Stimulated activated CD4-positive, alpha-beta T cell treated with anti-CD3 and anti-CD28 coated beads, Interleukin-4, amount 100 ng/mL, for 1 hour (primary cell): ENCODE data around the gene DMRT1.

ENCODE experiments used
- DNase-seq: peaks from one replicate; pipeline ENCODE4 v3.0.0-alpha.2; 2020

Gene DMRT1

DNA sequence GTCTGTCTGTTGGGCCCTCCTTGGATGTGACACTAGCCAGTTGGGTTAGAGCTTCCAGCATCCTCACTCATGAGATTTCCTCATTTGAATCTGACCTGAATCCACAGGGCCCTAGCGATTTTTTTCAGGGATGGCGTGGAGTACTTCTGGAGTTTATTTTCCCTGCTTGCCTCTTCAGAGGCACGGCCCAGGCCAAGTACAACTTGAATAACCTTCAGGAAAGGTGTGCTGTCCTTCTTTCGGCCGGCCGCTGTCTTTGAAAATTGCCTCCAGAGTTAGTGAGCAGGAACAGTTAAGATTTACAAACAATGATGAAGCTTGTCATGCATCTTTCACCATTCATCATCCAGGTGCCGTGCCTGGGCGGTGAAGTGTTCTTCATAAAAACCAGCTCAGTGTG, 85.5 kb downstream of the DMRT1 start:
- no peak for DNase-seq

DNA sequence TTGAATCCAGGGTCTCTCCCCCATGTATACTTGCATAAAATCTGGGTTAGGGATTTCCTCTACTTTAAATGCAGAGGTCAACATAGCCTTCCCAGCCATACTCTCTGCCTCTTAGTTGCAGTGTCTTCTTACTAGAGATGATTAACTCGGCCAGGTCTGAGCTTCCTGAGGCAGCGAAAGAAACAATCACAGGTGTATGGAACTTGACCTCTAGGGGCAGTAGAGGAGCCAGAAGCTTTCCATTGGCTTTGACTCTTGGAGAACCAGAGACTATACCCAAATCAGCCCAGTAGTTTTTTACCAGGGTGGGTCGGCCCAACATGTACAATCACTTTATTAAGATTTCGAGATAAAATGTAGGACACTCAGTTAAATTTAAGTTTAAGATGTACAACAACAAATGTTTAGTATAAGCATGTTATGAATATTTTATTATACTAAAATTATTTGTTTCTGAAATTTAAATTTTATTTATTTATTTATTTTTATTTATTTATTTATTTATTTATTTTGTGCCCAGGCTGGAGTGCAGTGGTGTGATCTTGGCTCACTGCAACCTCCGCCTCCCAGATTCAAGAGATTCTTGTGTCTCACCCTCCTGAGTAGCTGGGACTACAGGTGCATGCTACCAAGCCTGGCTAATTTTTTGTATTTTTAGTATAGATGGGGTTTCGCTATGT, 87.0 kb downstream of the DMRT1 start:
- DNase-seq: no peak

DNA sequence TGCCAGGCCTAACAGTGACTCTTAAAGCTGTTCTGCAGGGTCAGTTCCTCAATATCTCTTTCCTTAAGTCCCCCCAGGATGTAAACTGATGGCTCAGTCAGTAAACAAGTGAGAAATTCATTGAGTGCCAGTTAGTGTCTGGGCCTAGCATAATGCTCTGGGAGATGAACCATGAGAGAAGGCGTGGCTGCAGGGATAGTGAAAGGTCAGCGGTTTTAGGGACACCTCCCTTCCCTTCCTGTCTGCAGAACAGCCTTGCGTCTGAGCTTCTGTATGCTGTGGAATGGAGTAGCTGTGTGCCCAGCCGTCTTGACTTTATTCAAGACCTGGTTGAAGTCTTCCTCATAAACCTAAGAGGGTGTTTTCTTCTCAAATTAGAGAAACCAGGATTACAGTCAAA, 88.2 kb downstream of the DMRT1 start:
- DNase-seq: no peak

DNA sequence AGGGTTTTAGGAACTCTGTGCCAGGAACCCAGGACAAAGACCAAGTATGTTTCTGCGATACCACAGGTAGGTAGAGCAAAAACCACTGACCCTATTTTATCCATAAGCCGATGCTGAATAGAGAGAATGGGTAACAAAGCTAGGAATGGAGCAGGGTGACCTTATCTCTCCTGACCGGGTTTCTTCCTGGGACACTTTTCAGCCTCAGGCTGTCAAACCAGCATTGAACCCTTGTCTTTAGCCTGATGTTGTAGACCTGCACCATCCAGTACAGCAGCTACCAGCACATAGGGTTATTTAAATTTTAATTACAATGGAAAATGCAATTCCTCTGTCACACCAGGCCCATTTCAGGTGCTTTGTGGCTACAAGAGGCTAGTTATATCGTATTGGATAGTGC, 91.9 kb downstream of the DMRT1 start:
- DNase-seq: no peak

DNA sequence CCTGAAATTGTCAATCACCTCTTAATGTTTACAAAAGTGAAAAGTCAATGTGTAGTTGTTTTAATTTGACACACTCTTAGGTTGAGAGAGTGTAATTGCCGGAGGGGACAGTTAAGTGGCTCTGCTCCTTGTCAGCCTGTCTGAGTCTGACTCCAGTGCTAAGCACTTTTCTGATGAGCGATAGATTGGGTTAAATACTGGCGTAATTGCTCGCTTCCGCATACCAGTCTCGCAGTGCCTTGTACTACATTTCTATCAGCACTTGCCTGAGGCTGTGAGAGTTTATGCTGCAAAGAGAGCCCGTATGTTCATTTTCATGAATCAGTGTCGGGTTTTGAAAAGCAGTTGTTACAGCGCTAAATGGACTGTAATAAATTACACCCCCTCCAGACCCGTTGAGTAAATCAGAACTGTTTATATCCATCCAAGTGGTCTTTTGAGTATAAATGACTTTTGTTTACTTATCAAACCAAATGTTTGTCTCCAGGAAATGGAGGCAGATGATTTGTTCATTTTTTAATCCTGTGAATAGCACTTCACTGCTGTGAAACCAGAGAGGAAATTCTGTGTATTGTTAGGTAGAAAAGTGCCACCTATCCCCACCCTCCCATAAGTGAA, 94.0 kb downstream of the DMRT1 start:
- no peak for DNase-seq

DNA sequence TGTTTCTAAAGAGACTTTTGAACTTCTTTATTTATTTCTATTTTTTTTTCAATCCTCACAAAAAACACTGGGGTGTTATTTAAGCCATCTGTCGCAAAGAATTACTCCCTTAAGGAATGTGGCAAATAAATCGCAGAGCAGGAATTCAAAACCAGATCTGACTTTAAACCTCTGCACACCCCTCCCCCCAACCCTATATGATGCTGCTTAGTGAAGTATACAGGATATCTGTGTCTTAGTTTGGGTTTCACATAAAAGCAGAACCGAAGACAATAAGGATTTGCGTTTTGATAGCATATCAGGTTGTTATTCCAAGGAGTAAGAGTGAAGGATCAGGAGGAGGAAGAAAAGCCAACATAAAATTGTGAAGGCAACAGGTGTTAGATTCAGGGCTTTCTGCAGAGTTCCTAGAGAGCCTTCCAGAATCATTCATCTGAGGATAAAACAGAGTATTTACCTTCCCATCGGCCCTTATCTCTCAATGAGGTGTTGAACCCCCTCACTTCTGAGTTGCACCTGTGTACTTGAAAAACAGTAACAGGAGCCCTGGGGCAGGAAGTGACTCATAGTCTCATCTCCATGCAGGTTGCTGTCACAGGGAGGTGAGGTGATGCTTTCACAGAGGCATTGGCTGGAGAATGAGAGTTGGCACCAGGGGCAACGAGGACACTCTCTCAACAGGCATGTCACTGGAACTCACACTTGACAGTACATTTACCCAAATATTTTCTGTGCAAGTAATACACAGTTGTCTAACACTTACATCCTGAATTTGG, 101.5 kb downstream of the DMRT1 start:
- DNase-seq: no peak

DNA sequence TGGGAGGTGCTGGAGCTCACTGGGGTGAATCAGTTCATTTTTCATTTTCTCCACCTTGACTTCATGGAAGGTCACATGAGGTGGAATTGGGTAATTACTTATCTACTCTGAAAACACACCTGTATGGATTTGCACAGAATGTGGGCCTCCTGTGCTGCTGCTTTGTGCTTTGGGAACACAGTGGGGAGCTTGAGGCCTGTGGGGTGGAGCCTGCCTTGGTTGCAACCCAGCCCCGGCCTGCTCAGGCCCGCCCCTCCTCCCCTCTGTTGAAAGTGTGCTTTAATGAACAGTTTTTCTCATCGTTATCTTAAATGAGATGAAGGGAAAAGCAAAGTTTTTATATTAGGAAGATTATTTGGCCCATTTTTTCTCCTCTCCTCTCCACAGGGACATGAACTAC, 106.5 kb downstream of the DMRT1 start:
- DNase-seq: no peak

DNA sequence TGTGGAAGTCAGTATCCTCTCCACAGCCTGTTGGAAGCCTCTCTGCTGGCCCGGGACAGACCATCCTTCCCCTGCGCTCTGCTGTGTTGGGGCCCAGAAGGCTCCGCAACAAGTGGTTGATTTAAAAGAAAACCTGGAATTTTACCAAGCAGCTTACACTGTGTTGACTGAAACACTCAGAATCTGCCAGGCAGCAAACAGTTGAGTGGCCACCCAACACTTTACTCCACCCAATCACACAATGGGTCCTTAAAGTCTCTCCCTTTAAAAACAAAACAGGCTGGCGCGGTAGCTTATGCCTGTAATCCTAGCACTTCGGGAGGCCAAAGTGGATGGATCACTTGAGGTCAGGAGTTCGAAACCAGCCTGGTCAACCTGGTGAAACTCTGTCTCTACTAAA, 107.0 kb downstream of the DMRT1 start:
- DNase-seq: no peak

DNA sequence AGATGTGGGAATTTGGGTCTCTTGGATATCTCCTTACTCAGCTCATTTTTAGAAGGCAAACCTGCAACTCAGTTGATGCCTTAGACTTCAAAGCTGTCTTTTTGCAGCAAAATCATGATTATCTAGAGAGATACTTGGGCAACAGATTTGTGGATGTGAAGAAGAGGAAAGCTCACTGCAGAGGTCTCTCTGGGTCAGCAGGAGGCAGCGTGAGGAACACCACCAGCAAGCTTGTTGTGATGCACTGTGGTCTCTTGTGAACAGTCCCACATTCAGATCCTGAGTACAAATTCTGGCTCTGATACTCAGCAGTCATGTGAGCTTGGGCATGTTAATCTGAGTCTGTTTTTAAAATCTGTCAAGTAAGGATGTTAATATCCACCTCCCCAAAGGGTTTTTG, 108.6 kb downstream of the DMRT1 start:
- no peak for DNase-seq

DNA sequence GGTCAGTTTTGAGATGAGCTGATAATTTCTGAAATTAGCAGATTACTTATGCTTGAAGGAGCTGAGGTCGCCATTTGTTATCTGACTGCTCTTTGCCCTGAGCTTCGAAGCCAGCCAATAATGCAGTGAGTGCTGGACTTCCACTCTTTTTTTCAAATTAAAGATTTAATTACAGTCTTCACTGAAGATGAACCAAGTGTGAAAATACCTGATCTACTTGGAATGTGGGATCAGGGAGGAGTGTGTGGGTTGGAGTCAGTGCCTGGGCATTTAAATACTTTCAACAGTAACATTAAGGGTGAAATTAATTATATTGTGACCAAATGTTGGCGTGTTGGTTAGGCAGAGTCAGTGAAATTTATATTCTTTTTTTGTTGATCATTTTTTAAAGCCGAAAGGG, 111.0 kb downstream of the DMRT1 start:
- no peak for DNase-seq

DNA sequence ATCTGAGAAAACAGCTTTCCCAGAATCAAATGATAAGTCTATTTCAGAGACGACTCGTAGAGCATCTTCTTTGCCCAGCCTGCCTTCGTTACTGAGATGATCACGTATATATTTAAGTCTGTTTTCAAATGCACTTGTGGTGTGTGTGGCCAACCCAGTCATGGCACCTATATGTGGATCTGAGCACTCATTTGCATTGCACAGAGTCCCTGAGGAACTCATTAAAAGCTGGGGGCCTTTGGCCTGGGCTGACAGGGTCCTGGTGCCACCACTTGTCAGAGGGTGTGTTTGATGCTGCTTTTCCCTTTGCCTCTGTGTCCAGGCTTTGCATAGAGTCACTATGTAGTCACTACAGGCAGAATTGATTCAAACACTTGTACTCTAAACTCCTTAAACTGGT, 117.6 kb downstream of the DMRT1 start:
- DNase-seq: no peak

DNA sequence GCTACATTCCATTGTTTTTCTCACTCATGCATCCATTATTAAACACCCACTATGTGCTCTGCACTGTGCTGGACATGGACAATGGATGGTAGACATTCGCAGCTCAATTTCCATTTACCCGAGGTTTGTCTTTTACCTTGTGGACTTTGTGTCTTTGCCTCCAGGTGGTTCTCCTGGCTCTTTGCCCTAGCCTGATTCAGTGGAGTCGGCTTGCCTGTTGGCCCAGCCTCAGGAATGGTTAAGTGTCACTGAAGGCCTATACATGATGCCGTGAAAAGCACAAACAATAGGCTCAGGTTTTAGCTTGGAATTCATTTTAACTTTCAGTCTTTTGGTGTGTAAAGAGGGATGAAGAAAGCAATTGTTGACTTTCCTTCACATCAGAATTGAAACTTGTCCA, 118.4 kb downstream of the DMRT1 start:
- no peak for DNase-seq

DNA sequence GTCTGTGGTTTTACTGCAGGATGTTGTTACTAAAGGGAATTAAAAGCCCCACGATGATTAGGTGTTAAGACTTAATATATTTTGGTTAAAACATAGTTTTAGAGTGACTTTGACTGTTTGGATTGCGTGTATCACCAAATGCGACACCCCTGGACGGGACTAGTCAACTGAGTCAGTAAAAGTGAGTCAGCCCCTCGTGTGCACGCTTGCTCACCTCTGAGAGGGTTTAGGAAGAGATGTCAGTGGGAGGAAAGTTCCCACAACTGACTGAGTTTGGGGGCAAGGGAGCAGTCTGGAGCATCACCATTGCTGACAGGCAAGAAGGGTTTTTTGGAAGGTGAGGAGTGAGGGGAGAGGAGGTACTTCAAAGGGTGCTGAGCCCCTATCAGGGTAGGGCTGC, 120.5 kb downstream of the DMRT1 start:
- DNase-seq: no peak

DNA sequence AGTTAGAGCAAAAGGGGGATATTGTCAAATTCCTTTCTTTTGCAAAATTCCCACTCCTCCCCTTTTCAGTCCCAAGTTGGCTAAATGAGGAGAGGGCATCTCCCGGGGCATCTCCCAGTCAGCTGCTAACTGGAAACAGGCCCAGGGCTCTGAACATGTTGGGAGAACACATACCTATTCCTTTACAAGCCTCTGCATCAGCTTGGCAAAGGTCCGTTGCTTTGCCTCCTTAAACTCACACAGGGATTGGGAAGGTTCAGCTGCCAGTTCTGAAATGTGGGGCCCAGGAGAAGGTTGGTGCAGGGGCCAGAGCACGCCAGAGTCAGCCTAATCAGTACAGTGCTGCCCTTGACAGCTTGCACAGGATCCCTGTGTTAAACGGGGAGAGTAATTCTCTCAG, 124.0 kb downstream of the DMRT1 start:
- DNase-seq: no peak

DNA sequence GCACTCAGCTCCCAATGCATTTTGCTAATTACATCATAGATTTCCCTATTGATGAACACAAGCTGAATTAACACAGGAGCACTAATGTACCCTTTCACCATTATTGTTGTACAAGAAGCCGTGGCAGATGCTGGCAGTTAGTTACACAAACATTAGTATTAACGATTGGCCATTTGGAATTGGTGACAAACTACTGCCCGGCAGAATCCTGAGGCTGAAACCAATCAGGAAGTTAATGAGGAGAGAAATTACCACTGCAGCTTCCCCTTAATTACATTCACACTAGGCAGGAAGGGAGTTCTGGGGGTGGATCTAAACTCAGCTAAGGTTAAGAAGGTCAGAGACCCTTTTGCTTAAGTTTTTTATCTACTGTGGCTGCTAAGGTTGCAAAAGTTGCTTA, 125.4 kb downstream of the DMRT1 start:
- DNase-seq: no peak

DNA sequence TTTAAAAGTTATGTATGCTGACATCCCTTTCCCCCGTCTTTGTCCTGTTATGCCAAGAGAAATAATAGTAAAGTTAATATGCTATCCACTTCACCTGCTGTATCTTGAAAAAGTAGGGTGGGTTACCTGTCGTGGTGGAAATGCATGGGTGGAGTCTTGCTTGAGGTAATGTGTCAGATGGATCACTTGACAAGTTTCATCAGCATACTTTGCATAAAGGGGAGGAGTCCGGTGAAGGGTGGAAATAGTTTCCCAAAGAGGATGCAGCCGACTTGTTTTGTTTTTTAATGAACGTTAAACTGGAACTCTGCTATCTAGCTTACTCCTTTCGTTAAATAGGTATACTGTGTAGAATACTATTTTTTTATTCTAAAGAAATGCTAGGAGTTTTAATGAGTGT, 125.9 kb downstream of the DMRT1 start:
- DNase-seq: no peak

DNA sequence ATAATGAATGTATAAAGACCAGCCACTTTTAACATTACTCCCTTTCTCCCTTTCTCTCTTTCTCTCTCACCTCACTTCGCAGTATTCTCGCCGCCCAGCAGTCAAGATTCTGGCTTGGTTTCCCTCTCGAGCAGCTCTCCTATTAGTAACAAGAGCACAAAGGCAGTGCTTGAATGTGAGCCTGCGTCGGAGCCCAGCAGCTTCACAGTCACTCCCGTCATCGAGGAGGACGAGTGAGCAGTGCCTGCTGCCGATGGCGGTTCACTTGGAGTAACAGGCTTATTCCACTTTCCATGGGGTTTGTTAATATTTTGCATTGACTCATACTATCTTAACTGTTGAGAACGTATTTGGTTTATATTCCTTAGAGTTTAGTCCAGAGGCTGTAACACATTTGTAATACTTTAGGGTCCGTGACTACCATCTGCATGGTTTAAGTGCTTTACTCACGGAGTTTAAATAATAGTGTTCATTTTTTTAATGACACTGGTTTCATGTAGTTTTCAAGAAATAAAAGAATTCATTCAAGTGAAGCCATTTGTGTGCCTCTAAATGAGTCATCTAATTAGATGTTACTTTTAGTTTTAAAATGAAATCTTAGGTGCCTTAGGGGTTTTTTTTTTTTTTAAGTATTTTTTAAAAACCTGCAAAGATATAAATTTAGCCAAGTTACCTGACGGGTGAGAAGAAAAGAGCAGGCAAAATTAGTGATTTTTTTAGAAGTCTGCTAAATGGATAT, 126.6 kb downstream of the DMRT1 start:
- DNase-seq: no peak

DNA sequence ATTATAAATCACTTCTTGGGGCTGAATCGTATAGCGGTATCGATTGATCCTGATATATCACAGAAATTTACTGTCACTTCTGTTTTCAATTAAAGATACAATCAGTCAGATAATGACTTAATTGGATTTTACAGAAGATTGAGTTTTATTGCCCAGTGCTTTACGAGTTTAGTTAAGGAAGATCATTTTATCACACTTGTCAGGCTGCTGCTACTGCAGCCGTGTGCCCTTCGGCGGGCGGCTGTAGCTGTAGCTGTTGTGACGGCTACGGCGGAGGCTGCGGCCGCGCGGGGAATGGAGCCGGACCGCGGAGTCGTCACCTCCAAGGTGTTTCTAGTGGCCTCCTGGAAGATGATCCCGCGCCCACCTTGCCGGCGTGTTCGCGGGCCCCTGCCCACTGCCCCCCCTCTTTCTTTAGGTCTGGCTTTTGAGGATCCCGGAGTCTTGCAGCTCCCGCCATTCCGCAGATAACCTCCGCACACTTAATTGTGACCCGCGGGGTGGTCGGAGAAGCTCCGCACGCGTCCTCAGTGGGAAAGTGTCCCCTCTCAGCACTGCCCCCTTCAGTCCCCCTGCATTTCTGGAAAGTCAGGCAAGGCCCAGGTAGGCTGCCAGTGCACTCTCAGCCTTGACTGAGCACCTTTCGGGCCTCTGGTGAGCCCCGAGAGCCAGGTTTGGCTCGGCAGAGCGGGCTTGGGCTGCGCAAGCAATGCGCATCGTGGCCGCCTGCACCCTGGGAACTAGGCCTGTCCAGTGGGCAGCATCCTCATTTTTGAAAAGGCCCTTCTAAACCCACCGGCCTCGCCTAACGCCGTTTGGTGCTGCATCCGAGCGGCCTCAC, 128.0 kb downstream of the DMRT1 start:
- no peak for DNase-seq

DNA sequence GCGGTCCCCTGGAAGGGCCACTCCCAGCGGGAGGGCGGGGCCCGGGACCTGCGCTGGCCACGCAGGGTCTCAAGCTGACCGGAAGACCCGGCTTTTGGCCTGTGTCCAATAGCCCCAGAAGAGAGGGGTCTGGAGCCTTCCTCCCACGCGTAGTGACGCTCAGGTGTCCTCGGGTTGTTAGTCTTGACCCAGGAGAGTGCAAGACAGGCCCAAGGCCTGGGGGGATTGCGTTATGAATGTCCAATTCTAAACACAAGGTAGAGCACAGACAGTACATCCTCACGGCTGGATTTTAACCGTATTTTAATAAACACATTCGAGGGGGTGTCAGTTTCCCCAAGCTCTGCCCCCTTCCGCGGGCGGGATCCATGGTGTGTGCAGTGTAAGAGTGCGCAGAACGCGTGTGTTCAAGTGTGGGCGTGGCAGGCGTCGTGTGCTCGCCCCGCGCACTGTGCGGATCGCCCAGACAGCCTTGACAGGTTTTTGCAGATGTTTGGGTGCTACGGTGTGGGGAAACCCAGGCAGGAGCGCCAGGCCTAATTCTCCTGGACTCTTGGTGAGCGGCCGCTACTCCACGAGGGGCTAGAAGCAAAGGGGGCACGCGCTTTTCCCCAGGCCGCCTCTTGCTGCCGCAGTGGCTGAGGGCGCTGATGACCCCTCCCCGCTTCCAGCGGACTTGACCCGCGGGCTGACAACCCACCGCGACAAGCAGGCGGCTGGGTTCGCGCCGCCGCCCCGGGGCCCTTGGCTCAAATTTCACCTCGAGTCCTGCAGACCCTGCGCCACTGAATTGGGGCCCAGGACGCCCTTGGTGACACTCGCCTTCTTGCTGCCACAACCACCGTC, 128.9 kb downstream of the DMRT1 start:
- DNase-seq: no peak

DNA sequence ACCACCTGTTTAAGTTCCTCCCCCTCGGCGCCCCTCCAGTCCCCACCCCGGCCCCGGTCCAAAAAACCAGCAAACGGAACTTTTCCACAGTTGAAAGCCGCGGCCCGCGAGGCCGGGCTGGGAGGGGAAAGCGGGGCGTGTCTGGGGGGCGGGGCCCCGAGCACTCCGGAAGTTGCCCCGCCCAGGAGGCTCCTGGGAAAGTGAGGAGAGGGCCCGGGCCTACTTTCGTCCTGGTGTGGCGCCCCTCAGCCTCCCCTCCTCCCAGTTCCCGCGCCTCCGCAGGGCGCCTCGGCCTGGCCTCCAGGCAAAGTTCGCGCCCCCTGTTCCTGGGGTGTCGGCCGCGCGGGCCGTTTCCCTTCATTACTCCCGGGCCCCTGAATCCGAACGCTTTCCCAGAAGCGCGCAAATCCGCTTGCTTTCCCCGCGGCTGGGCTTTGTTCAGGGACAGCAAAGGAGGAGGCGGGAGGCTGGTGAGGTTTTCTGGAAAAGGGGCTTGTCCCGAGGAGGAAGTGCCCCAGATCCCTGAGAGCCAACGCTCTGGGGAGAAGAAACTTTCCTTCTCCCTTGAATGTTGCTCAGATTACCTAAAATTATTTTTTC, 130.5 kb downstream of the DMRT1 start:
- DNase-seq: no peak
